SU-DHL-6 (cell line): ENCODE results near the gene COL4A1.

Source experiments
- H2AFZ ChIP-seq: fragments of 200-600 bp; sonication (generic); 2 replicates; pipeline ENCODE4 v1.6.1; 2014; ENCODE audit warnings: low read depth, mild to moderate bottlenecking, moderate library complexity, mixed read lengths, antibody characterized with exemption, low read length; ENCODE audit not compliant: severe bottlenecking
- H3F3A ChIP-seq: fragments of 200-600 bp; shearing (Covaris generic); 2 replicates; pipeline ENCODE4 v1.6.0; 2016; ENCODE audit warnings: antibody characterized with exemption, mild to moderate bottlenecking; ENCODE audit not compliant: insufficient read depth
- H3K27ac ChIP-seq: fragments of 200-600 bp; sonication (generic); 2 replicates; pipeline ENCODE4 v1.5.1; 2016; ENCODE audit warnings: low read depth, mild to moderate bottlenecking, low read length, moderate library complexity, mixed read lengths
- H3K27me3 ChIP-seq: fragments of 200-600 bp; sonication (generic), shearing (Covaris generic); 2 replicates; pipeline ENCODE4 v1.6.0; 2014; ENCODE audit warnings: mild to moderate bottlenecking, low read length
- H3K36me3 ChIP-seq: fragments of 200-600 bp; sonication (generic); 2 replicates; pipeline ENCODE4 v1.6.1; 2014; ENCODE audit warnings: mild to moderate bottlenecking, low read length, mixed read lengths
- H3K4me2 ChIP-seq: fragments of 300-600, 200-600 bp; shearing (Covaris generic), sonication (generic); 2 replicates; pipeline ENCODE4 v1.6.0; 2014; ENCODE audit warnings: low read length, low read depth, mild to moderate bottlenecking; ENCODE audit not compliant: poor library complexity, severe bottlenecking
- H3K4me3 ChIP-seq: fragments of 200-600 bp; sonication (generic); 2 replicates; pipeline ENCODE4 v1.5.1; 2014; ENCODE audit warnings: antibody characterized with exemption, low read length, mild to moderate bottlenecking, mixed read lengths; ENCODE audit not compliant: insufficient read depth, poor library complexity, severe bottlenecking
- H3K79me2 ChIP-seq: fragments of 200-600 bp; sonication (generic); 2 replicates; pipeline ENCODE4 v1.6.1; 2014; ENCODE audit warnings: mild to moderate bottlenecking, low read length, moderate library complexity; ENCODE audit not compliant: insufficient read depth
- H3K9ac ChIP-seq: fragments of 200-600 bp; sonication (generic); 2 replicates; pipeline ENCODE4 v1.7.0; 2014; ENCODE audit warnings: mild to moderate bottlenecking, low read length
- H3K9me2 ChIP-seq: fragments of 200-600 bp; sonication (generic); replicated peaks from 2 replicates; pipeline ENCODE4 v1.6.1; 2014; ENCODE audit warnings: low read length; ENCODE audit not compliant: insufficient read depth
- H3K9me3 ChIP-seq: fragments of 200-600 bp; sonication (generic); 2 replicates; pipeline ENCODE4 v1.6.1; 2014; ENCODE audit warnings: low read length, mixed read lengths; ENCODE audit not compliant: insufficient read depth
- H4K20me1 ChIP-seq: fragments of 200-600 bp; sonication (generic); 2 replicates; pipeline ENCODE4 v1.6.1; 2014; ENCODE audit warnings: low read depth, mild to moderate bottlenecking, antibody characterized with exemption, low read length, moderate library complexity, mixed read lengths
- CTCF ChIP-seq: fragments of 200-600 bp; sonication (generic); IDR thresholded peaks from one replicate; pipeline ENCODE4 v1.5.1; 2017; ENCODE audit warnings: antibody characterized with exemption, mild to moderate bottlenecking, low read length, moderate library complexity; ENCODE audit not compliant: insufficient read depth, poor library complexity, severe bottlenecking
- EZH2phosphoT487 ChIP-seq: fragments of 200-600 bp; sonication (generic), shearing (Covaris generic); conservative IDR thresholded peaks from 2 replicates; pipeline ENCODE4 v1.6.1; 2018; ENCODE audit warnings: mild to moderate bottlenecking, antibody characterized with exemption, low read length, moderate library complexity, mixed read lengths

The COL4A1 gene

GRCh38 chr13:110234532-110234931 lies 72.4 kb downstream of the COL4A1 start:
- no peaks in the 10 kb centered on the region for H3F3A ChIP-seq
- no peaks in the 10 kb centered on the region for H3K79me2 ChIP-seq
- no peaks in the 10 kb centered on the region for H4K20me1 ChIP-seq
- no peak overlapping the region for H3K4me2 ChIP-seq
- no peak overlapping the region for H3K27ac ChIP-seq
- no peak overlapping the region for H2AFZ ChIP-seq
- H3K9me3 ChIP-seq: no peaks in the 10 kb centered on the region
- H3K9me2 ChIP-seq: no peaks in the 10 kb centered on the region
- TF ChIP-seq CTCF: no peak
- TF ChIP-seq EZH2phosphoT487: no peak
- no peaks in the 10 kb centered on the region for H3K27me3 ChIP-seq
- H3K36me3 ChIP-seq: no peaks in the 10 kb centered on the region
- H3K4me3 ChIP-seq: no peak overlapping the region
- no peak overlapping the region for H3K9ac ChIP-seq

- H3K79me2 ChIP-seq: no peaks in the 10 kb centered on the region
- TF ChIP-seq EZH2phosphoT487 (no peak), CTCF (no peak)
- no peaks in the 10 kb centered on the region for H4K20me1 ChIP-seq
- no peak overlapping the region for H3K4me2 ChIP-seq
- no peak overlapping the region for H3K27ac ChIP-seq
- no peak overlapping the region for H3K4me3 ChIP-seq
- no peaks in the 10 kb centered on the region for H3K27me3 ChIP-seq
- no peaks in the 10 kb centered on the region for H3K9me3 ChIP-seq
- H2AFZ ChIP-seq: no peak overlapping the region
- no peaks in the 10 kb centered on the region for H3F3A ChIP-seq
- H3K36me3 ChIP-seq: no peaks in the 10 kb centered on the region
- H3K9ac ChIP-seq: no peak overlapping the region
- H3K9me2 ChIP-seq: no peaks in the 10 kb centered on the region
Measured at GRCh38 chr13:110233951-110234280, 73.0 kb downstream of the COL4A1 start.

GRCh38 chr13:110233181-110233950 lies 73.6 kb downstream of the COL4A1 start:
- no peaks in the 10 kb centered on the region for H3K9me3 ChIP-seq
- no peaks in the 10 kb centered on the region for H3K79me2 ChIP-seq
- no peaks in the 10 kb centered on the region for H4K20me1 ChIP-seq
- no peaks in the 10 kb centered on the region for H3K27me3 ChIP-seq
- no peak overlapping the region for H2AFZ ChIP-seq
- TF ChIP-seq EZH2phosphoT487 (no peak), CTCF (no peak)
- H3K36me3 ChIP-seq: no peaks in the 10 kb centered on the region
- H3K27ac ChIP-seq: no peak overlapping the region
- no peak overlapping the region for H3K4me2 ChIP-seq
- H3K4me3 ChIP-seq: no peak overlapping the region
- H3K9ac ChIP-seq: no peak overlapping the region
- H3K9me2 ChIP-seq: no peaks in the 10 kb centered on the region
- no peaks in the 10 kb centered on the region for H3F3A ChIP-seq
